A549 (cell line): ENCODE results near the gene ARGLU1. TPM values are rescaled to one million over a fixed set of nuclear protein-coding genes. Genes with fewer than 3 reads are reported as not detected.

Source experiments
- ATAC-seq, 2 experiments: fragments of 200-7000 bp in 1 of 2; fragments of >200 bp in 1 of 2; cut with Nextera tagmentation in 1 of 2; cut with Tn5 transposase in 1 of 2; 3 replicates each; pipeline versions ENCODE4 v1.8.0 to v1.9.1; 2018 to 2020; ENCODE audit warnings: mild to moderate bottlenecking in 1 of 2, moderate library complexity in 1 of 2
- CTCF ChIA-PET: fragments of 300-600 bp; sonication (Branson Sonifier 250); formaldehyde crosslinking; extraction: SDS; loops from one replicate; lab custom pipeline; 2021; ENCODE audit warnings: antibody characterized with exemption, inconsistent platforms; lab: Yijun Ruan, JAX
- POLR2A ChIA-PET: fragments of 350-600 bp; formaldehyde crosslinking; extraction: SDS; loops from one replicate; lab custom pipeline; 2021; ENCODE audit warnings: antibody characterized with exemption, inconsistent platforms; lab: Yijun Ruan, JAX
- DNase-seq, 2 experiments: peaks; one replicate each; pipeline versions ENCODE4 v3.0.0 to v3.0.0-alpha.2; 2011 to 2016; ENCODE audit warnings: low read depth in 1 of 2, low spot score in 1 of 2
- FAIRE-seq: peaks from 2 replicates; lab custom pipeline; 2011; peaks lifted over from hg19 to GRCh38; lab: Jason Lieb, UNC
- H3K27ac ChIP-seq, 2 experiments: fragments of >200 bp; sonication (Bioruptor Twin); formaldehyde crosslinking; 3 replicates each; pipeline ENCODE4 v1.5.1; 2016 to 2017
- H3K4me1 ChIP-seq: fragments of >200 bp; sonication (Bioruptor Twin); formaldehyde crosslinking; 3 replicates; pipeline ENCODE4 v1.6.1; 2016
- H3K4me2 ChIP-seq: fragments of >200 bp; sonication (Bioruptor Twin); formaldehyde crosslinking; 3 replicates; pipeline ENCODE4 v1.6.1; 2016
- H3K4me3 ChIP-seq: fragments of >200 bp; sonication (Bioruptor Twin); formaldehyde crosslinking; 3 replicates; pipeline ENCODE4 v1.5.1; 2016
- H3K9me3 ChIP-seq: fragments of >200 bp; sonication (Bioruptor Twin); formaldehyde crosslinking; 3 replicates; pipeline ENCODE4 v1.6.1; 2016
- CEBPB ChIP-seq, 2 experiments: fragments of >200 bp in 1 of 2; sonication (Bioruptor Twin) in 1 of 2; formaldehyde crosslinking in 1 of 2; IDR thresholded peaks; 2 replicates each; pipeline ENCODE4 v1.6.1; 2012 to 2016
- CHD2 ChIP-seq: fragments of 150-350 bp; IDR thresholded peaks from 2 replicates; pipeline ENCODE4 v1.6.1; 2014; ENCODE audit warnings: low read length; ENCODE audit not compliant: partially characterized antibody
- E2F6 ChIP-seq: IDR thresholded peaks from 2 replicates; pipeline ENCODE4 v1.6.1; 2012; ENCODE audit warnings: low read depth, borderline replicate concordance
- ESRRA ChIP-seq: fragments of 150-350 bp; IDR thresholded peaks from 2 replicates; pipeline ENCODE4 v1.6.1; 2014; ENCODE audit warnings: mild to moderate bottlenecking, low read length, borderline replicate concordance
- FOSB ChIP-seq: fragments of 250-450 bp; sonication (Bioruptor Pico); IDR thresholded peaks from 2 replicates; pipeline ENCODE4 v1.5.0; 2020; ENCODE audit warnings: mild to moderate bottlenecking, moderate library complexity
- FOXS1 ChIP-seq: fragments of 250-450 bp; sonication (Bioruptor Pico); IDR thresholded peaks from 2 replicates; pipeline ENCODE4 v1.5.0; 2020; ENCODE audit warnings: mild to moderate bottlenecking, moderate library complexity
- HOXA7 ChIP-seq: fragments of 250-450 bp; sonication (Bioruptor Pico); IDR thresholded peaks from 2 replicates; pipeline ENCODE4 v1.5.0; 2020; ENCODE audit warnings: mild to moderate bottlenecking, moderate library complexity
- HOXB13 ChIP-seq: fragments of 250-450 bp; sonication (Bioruptor Pico); IDR thresholded peaks from 2 replicates; pipeline ENCODE4 v1.5.0; 2020; ENCODE audit warnings: low read depth, mild to moderate bottlenecking, moderate library complexity
- JUN ChIP-seq, 2 experiments: fragments of >200 bp; sonication (Bioruptor Twin); formaldehyde crosslinking; IDR thresholded peaks; 2 replicates in 1 of 2; 3 replicates in 1 of 2; pipeline ENCODE4 v1.6.1; 2016 to 2017
- KDM5A ChIP-seq: fragments of 200-600 bp; sonication (generic); IDR thresholded peaks from 2 replicates; pipeline ENCODE4 v1.6.1; 2016; ENCODE audit warnings: antibody characterized with exemption, mild to moderate bottlenecking
- MAFK ChIP-seq: fragments of 450-650 bp; IDR thresholded peaks from 2 replicates; pipeline ENCODE4 v1.6.1; 2014; ENCODE audit not compliant: partially characterized antibody
- MAZ ChIP-seq: fragments of 150-350 bp; IDR thresholded peaks from 2 replicates; pipeline ENCODE4 v1.6.1; 2014; ENCODE audit warnings: antibody characterized with exemption, low read depth, low read length, borderline replicate concordance
- NFE2L2 ChIP-seq: fragments of 150-350 bp; conservative IDR thresholded peaks from 2 replicates; pipeline ENCODE4 v1.6.1; 2014; ENCODE audit warnings: low read length
- NR3C1 ChIP-seq: fragments of >200 bp; sonication (Bioruptor Twin); formaldehyde crosslinking; IDR thresholded peaks from 3 replicates; pipeline ENCODE4 v1.6.1; 2017
- PBX3 ChIP-seq: IDR thresholded peaks from 2 replicates; pipeline ENCODE4 v1.6.1; 2012
- PHF8 ChIP-seq: fragments of 200-600 bp; sonication (generic); IDR thresholded peaks from 2 replicates; pipeline ENCODE4 v1.6.1; 2016; ENCODE audit warnings: low read depth, mild to moderate bottlenecking, antibody characterized with exemption, moderate library complexity, borderline replicate concordance
- POLR2AphosphoS2 ChIP-seq: conservative IDR thresholded peaks from 2 replicates; pipeline ENCODE4 v1.6.1; 2012; ENCODE audit warnings: low read length, improper control_type of control experiment, inconsistent platforms
- RARB ChIP-seq: fragments of 250-450 bp; sonication (Bioruptor Pico); IDR thresholded peaks from 2 replicates; pipeline ENCODE4 v1.8.0; 2021; ENCODE audit warnings: mild to moderate bottlenecking, moderate library complexity
- RCOR1 ChIP-seq: fragments of 150-350 bp; IDR thresholded peaks from 2 replicates; pipeline ENCODE4 v1.6.1; 2014; ENCODE audit warnings: antibody characterized with exemption, low read length, low read depth
- RNF2 ChIP-seq: fragments of 200-600 bp; sonication (generic); IDR thresholded peaks from 2 replicates; pipeline ENCODE4 v1.6.1; 2016; ENCODE audit warnings: low read depth, mild to moderate bottlenecking, antibody characterized with exemption, moderate library complexity, borderline replicate concordance
- SMC3 ChIP-seq: fragments of >200 bp; sonication (Bioruptor Twin); formaldehyde crosslinking; IDR thresholded peaks from 3 replicates; pipeline ENCODE4 v1.6.1; 2018; ENCODE audit warnings: inconsistent platforms
- TFCP2L1 ChIP-seq: fragments of 250-450 bp; sonication (Bioruptor Pico); IDR thresholded peaks from 2 replicates; pipeline ENCODE4 v1.5.0; 2021; ENCODE audit warnings: mild to moderate bottlenecking
- ZC3H11A ChIP-seq: fragments of 450-650 bp; IDR thresholded peaks from 2 replicates; pipeline ENCODE4 v1.6.1; 2014; ENCODE audit warnings: antibody characterized with exemption, mild to moderate bottlenecking
- ZFP36 ChIP-seq: fragments of 450-650 bp; IDR thresholded peaks from 2 replicates; pipeline ENCODE4 v1.6.1; 2014; ENCODE audit warnings: borderline replicate concordance; ENCODE audit not compliant: partially characterized antibody
- ZSCAN20 ChIP-seq: fragments of 250-450 bp; sonication (Bioruptor Pico); IDR thresholded peaks from 2 replicates; pipeline ENCODE4 v1.8.0; 2022; ENCODE audit warnings: mild to moderate bottlenecking, moderate library complexity
- WGBS: methylation state at CpG from one replicate; pipeline ENCODE4 v1.1.6; 2017; ENCODE audit errors: missing lambda C conversion rate; 5-methylcytosine and 5-hydroxymethylcytosine counted together
- polyA plus RNA-seq, 4 experiments: library from polyadenylated mRNA; depleted of rRNA in 3 of 4; stranded (reverse); fragments of >200 nt; fragmentation: RNase III in 1 of 4; extraction: RNeasy Plus Mini Kit Qiagen cat#74134 plus additional on column Dnase treatment in 1 of 4; gene quantifications; 2 replicates in 3 of 4; 3 replicates in 1 of 4; pipeline ENCODE4 v1.2.3, GENCODE V29; 2011 to 2017
- TF ChIP-seq, protein P1 (sequence below): fragments of 450-650 bp; IDR thresholded peaks from 2 replicates; pipeline ENCODE4 v1.6.1; 2014; ENCODE audit warnings: antibody characterized with exemption
- TF ChIP-seq, protein P2 (sequence below): IDR thresholded peaks from 2 replicates; pipeline ENCODE4 v1.6.1; 2012
- TF ChIP-seq, protein P3 (sequence below): fragments of 250-450 bp; sonication (Bioruptor Pico); IDR thresholded peaks from 2 replicates; pipeline ENCODE4 v1.5.0; 2021; ENCODE audit warnings: mild to moderate bottlenecking, moderate library complexity, borderline replicate concordance

The ARGLU1 gene
- polyA plus RNA-seq, 2 of the 4 experiments (the other 2 are of a cell fraction), result 67.2 to 137 TPM

DNA sequence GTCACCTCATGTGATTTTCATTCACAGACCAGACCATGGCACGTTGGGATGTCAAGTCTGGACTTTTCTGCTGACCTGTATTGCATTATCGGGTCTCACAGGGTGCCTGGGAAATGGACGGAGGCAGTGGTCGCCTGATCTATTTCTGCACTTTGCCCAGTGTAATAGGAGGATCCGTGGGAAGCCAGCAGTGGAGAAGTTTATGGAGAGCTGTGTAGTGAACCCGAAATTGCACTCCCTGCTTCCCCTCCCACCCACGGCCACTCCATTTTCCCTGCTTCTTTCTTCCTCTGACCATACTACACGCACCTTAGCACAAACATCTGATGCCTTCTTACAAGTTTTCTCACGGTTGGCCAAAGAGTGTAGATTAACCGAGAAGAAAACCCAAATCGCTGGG, 49.4 kb downstream of the ARGLU1 start:
- Histone ChIP-seq H3K4me2 (no peak overlapping the region), H3K9me3 (no peaks in the 10 kb centered on the region), H3K4me1 (no peaks in the 10 kb centered on the region), H3K27ac (no peak overlapping the region), H3K4me3 (no peak overlapping the region)
- CTCF ChIA-PET, result interaction anchor here (0.8 kb wide), 1 partner anchor 1379 kb away, joined by 3 read pairs; no protein-coding TSS in a partner anchor
- FAIRE-seq (no peak), DNase-seq (no peak), ATAC-seq (no peak)
- 66% methylated on average over 11 of the region's 11 CpGs for WGBS
- POLR2A ChIA-PET, result no interaction called here
- TF ChIP-seq MAZ (no peak), POLR2AphosphoS2 (no peak), PHF8 (no peak), HOXA7 (no peak), E2F6 (no peak), FOSB (CRISPR knock-in tag) (no peak), ESRRA (no peak), ZSCAN20 (CRISPR knock-in tag) (no peak)

DNA sequence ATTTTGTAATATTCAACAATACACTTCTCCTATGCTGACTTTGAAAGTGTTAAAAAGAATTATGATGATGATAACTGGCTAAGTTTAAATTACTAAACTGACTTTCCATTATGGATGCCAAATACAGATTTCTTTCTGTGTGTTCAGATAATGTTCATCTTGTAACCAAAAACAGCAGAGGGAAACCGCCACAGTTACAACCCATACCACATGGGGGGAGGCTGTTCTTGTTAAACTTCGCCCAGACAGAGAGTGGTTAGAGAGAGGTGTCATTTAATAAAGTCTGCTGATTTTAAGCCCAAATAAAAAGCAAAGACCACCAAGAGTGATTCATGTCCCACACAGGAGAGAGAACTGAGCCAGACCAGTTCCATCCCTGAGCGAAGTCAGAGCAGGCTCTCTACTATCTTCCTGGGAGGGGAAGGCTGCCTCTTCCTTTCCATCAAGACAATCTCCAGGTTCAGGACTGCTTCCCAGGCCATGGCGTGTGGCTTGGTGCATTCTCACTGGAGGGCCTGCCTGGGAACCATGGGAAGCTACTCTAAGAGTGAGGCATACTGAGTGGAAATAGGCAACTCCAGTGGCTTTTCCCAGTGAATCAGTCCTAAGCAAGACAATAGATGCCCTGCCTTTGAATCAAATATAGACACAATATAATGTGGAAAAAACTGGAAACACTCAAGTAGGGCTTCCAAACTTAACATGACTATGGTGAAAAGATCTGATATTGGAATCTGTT, 50.7 kb downstream of the ARGLU1 start:
- Histone ChIP-seq H3K27ac (no peak overlapping the region), H3K4me2 (no peak overlapping the region), H3K9me3 (no peaks in the 10 kb centered on the region), H3K4me1 (no peaks in the 10 kb centered on the region), H3K4me3 (no peak overlapping the region)
- ChIA-PET POLR2A (no interaction called here), CTCF (interaction anchor here (1.0 kb wide), 1 partner anchor 36 kb away, joined by 3 read pairs; no protein-coding TSS in a partner anchor)
- TF ChIP-seq RNF2, result no peak
- no peak for TF ChIP-seq NFE2L2
- TF ChIP-seq MAFK, result no peak
- TF ChIP-seq ESRRA, result no peak
- TF ChIP-seq, protein P1, sequence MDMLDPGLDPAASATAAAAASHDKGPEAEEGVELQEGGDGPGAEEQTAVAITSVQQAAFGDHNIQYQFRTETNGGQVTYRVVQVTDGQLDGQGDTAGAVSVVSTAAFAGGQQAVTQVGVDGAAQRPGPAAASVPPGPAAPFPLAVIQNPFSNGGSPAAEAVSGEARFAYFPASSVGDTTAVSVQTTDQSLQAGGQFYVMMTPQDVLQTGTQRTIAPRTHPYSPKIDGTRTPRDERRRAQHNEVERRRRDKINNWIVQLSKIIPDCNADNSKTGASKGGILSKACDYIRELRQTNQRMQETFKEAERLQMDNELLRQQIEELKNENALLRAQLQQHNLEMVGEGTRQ, result no peak
- TF ChIP-seq PBX3, result no peak
- TF ChIP-seq POLR2AphosphoS2, result no peak
- TF ChIP-seq RARB, result no peak
- TF ChIP-seq, protein P2, sequence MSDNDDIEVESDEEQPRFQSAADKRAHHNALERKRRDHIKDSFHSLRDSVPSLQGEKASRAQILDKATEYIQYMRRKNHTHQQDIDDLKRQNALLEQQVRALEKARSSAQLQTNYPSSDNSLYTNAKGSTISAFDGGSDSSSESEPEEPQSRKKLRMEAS, result no peak
- TF ChIP-seq KDM5A, result no peak
- no peak for TF ChIP-seq FOXS1 (CRISPR knock-in tag)
- no peak for TF ChIP-seq NR3C1
- no peak for TF ChIP-seq ZSCAN20 (CRISPR knock-in tag)
- no peak for TF ChIP-seq CEBPB (IDR thresholded peaks at IDR 0.05)
- no peak for TF ChIP-seq TFCP2L1 (CRISPR knock-in tag)
- FAIRE-seq (no peak), DNase-seq (no peak), ATAC-seq (no peak)
- 81% methylated on average over 4 of the region's 4 CpGs for WGBS

- no peak for DNase-seq
- TF ChIP-seq, protein P2, result no peak
- TF ChIP-seq, protein P3, sequence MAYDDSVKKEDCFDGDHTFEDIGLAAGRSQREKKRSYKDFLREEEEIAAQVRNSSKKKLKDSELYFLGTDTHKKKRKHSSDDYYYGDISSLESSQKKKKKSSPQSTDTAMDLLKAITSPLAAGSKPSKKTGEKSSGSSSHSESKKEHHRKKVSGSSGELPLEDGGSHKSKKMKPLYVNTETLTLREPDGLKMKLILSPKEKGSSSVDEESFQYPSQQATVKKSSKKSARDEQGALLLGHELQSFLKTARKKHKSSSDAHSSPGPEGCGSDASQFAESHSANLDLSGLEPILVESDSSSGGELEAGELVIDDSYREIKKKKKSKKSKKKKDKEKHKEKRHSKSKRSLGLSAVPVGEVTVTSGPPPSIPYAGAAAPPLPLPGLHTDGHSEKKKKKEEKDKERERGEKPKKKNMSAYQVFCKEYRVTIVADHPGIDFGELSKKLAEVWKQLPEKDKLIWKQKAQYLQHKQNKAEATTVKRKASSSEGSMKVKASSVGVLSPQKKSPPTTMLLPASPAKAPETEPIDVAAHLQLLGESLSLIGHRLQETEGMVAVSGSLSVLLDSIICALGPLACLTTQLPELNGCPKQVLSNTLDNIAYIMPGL, result no peak
- TF ChIP-seq SMC3, result no peak
- no peak for TF ChIP-seq ESRRA
- TF ChIP-seq HOXB13 (CRISPR knock-in tag), result no peak
- TF ChIP-seq ZFP36, result no peak
- TF ChIP-seq ZC3H11A, result no peak
- no peak for TF ChIP-seq JUN (IDR thresholded peaks at IDR 0.05)
- no peak for TF ChIP-seq RCOR1
- TF ChIP-seq CEBPB (IDR thresholded peaks at IDR 0.05), result no peak
- no peak for TF ChIP-seq CHD2
- no peak for TF ChIP-seq POLR2AphosphoS2
- Histone ChIP-seq H3K4me3 (no peak overlapping the region), H3K27ac (no peak overlapping the region), H3K9me3 (no peaks in the 10 kb centered on the region), H3K4me1 (no peaks in the 10 kb centered on the region), H3K4me2 (no peak overlapping the region)
- POLR2A ChIA-PET, result no interaction called here
- FAIRE-seq, result no peak
- CTCF ChIA-PET, result no interaction called here
- 60% methylated on average over 5 of the region's 5 CpGs for WGBS
- ATAC-seq, result no peak
Observed at GRCh38 chr13:106515635-106516254, 52.2 kb downstream of the ARGLU1 start.
